ENCODE data around the gene NXPE1. TPM values are rescaled to one million over a fixed set of nuclear protein-coding genes. Genes with fewer than 3 reads are reported as not detected.
A peak's percentile ranks its signal among the peaks of the same experiment; 100 is the strongest.

NXPE1 gene
- total RNA-seq, 3 donors from 2014 or later, result 139 to 414 (median 194) TPM

DNA sequence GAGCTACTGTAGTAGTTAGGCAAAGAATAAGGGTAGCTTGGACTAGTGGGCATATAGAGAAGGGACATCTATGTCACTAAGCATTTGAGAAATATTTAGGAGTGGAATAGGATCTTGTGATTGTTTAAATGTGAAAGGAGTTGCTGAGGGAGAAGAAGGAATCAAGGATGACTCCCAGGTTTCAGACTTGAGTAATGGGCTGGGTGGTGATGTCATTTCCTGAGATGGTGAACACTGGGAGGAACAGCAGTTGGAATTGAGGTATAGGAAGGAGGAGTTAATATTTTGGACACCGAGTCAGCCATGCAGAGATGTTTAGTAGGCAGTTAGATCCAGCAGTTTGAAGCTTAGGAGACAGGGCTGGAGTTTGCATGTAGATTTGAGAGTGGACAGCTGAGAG lies 80.3 kb downstream of the NXPE1 start:
- Histone ChIP-seq H3K4me1 (ENCODE audit: low read depth) (no peaks in the 10 kb centered on the region), H3K9me3 (no peaks in the 10 kb centered on the region), H3K36me3 (ENCODE audit: low read depth) (no peaks in the 10 kb centered on the region), H3K4me3 (no peak overlapping the region)
- intact Hi-C loops (cut with DNase I, micrococcal nuclease), result no loop called here
- no peak for ATAC-seq
- no peak for DNase-seq
- TF ChIP-seq, protein P1, sequence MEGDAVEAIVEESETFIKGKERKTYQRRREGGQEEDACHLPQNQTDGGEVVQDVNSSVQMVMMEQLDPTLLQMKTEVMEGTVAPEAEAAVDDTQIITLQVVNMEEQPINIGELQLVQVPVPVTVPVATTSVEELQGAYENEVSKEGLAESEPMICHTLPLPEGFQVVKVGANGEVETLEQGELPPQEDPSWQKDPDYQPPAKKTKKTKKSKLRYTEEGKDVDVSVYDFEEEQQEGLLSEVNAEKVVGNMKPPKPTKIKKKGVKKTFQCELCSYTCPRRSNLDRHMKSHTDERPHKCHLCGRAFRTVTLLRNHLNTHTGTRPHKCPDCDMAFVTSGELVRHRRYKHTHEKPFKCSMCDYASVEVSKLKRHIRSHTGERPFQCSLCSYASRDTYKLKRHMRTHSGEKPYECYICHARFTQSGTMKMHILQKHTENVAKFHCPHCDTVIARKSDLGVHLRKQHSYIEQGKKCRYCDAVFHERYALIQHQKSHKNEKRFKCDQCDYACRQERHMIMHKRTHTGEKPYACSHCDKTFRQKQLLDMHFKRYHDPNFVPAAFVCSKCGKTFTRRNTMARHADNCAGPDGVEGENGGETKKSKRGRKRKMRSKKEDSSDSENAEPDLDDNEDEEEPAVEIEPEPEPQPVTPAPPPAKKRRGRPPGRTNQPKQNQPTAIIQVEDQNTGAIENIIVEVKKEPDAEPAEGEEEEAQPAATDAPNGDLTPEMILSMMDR (IDR thresholded peaks at IDR 0.05), result no peak

DNA sequence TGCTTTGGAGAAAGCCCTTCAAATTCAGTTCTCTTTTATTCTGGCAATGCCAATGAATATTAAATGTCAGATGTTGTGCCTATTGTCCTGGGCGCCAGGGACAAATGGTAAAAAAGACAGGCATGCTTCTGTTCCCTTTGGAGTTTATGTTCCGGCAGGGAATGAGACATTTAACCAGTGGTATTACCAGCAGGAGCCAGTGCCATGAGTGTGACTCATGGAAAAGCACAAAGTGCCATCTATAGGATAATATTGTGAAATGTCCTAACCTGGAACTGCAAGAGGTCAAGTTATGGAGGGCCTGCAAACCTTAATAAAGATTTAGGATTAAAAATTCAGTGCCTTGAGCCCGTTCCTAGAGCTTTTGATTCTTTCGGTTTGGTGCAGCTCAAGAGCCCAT lies 80.9 kb downstream of the NXPE1 start:
- H3K4me1 ChIP-seq (ENCODE audit: low read depth), result no peaks in the 10 kb centered on the region
- no peaks in the 10 kb centered on the region for H3K9me3 ChIP-seq
- TF ChIP-seq, protein P1 (IDR thresholded peaks at IDR 0.05), result no peak
- no peak overlapping the region for H3K4me3 ChIP-seq
- no peaks in the 10 kb centered on the region for H3K36me3 ChIP-seq (ENCODE audit: low read depth)
- intact Hi-C loops (cut with DNase I, micrococcal nuclease), result no loop called here
- ATAC-seq, result peak; percentile 47
- no peak for DNase-seq

DNA sequence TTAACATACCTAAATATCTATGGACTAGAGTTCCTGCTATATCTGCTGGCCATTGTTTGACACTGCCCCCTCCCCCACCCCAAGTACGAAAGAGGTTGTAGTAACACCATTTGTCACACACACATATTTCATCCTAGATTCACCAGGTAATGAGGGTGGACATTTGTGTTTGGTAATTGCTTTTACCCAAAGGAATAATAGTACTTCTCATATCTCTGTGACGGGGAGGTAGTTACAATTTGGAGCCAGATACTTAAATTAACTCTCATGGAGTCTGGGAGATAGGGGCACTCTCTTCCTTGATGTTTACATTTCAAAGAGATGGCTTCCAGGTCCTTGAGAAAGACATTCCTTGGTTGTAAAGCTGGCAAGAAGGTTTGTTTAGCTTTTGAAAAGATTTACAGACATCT lies 81.7 kb downstream of the NXPE1 start:
- no peaks in the 10 kb centered on the region for H3K36me3 ChIP-seq (ENCODE audit: low read depth)
- no peaks in the 10 kb centered on the region for H3K9me3 ChIP-seq
- intact Hi-C loops (cut with DNase I, micrococcal nuclease), result no loop called here
- ATAC-seq (no peak), DNase-seq (no peak)
- H3K4me3 ChIP-seq, result no peak overlapping the region
- no peaks in the 10 kb centered on the region for H3K4me1 ChIP-seq (ENCODE audit: low read depth)
- TF ChIP-seq, protein P1 (IDR thresholded peaks at IDR 0.05), result no peak

DNA sequence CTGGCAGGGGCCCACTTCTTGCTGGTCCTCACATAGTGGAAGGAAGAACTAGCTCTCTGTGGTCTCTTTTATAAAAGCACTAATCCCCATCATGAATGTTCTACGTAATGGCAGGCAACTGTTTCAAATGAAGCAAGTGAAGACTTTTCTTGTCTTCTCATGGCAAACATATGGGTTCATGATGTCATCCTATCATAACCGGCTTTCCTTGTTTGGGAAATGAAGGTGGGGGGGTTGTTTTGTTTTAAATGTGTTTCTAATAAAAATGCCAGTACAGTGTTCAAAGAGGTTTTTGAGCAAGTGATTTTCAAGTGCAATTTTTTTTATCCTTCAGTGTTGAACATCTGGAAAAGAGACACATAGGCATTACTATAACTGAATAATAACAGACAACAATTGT lies 87.0 kb downstream of the NXPE1 start:
- Histone ChIP-seq H3K36me3 (ENCODE audit: low read depth) (no peaks in the 10 kb centered on the region), H3K4me3 (no peak overlapping the region), H3K4me1 (ENCODE audit: low read depth) (no peaks in the 10 kb centered on the region), H3K9me3 (no peaks in the 10 kb centered on the region)
- DNase-seq (no peak), ATAC-seq (no peak)
- intact Hi-C loops (cut with DNase I, micrococcal nuclease), result no loop called here
- TF ChIP-seq, protein P1 (IDR thresholded peaks at IDR 0.05), result no peak

Other genes starting within 250 kb of the NXPE1 start
- gene C11orf71, start 159.4 kb downstream of the NXPE1 start, total RNA-seq, result 10 to 100 TPM in 2 of 3 donors, 1 to 10 TPM in 1; 8.6 to 14.0 (median 12.0) TPM
- 10 to 100 TPM; 29.0 to 35.5 (median 33.6) TPM for gene RBM7, start 159.2 kb downstream of the NXPE1 start, total RNA-seq
- gene REXO2, start 120.4 kb downstream of the NXPE1 start, total RNA-seq, result 10 to 100 TPM; 38.4 to 92.7 (median 48.2) TPM
- 100 to 1,000 TPM in 2 of 3 donors, 10 to 100 TPM in 1; 64.4 to 283 (median 183) TPM for gene NXPE4, start 35.9 kb upstream of the NXPE1 start, total RNA-seq
- gene NXPE2, start 118.6 kb upstream of the NXPE1 start, total RNA-seq, result 10 to 100 TPM; 20.4 to 43.8 (median 24.9) TPM